Measurements from ENCODE around the gene RBBP9. TPM values are rescaled to one million over a fixed set of nuclear protein-coding genes. Genes with fewer than 3 reads are reported as not detected.

The RBBP9 gene
- total RNA-seq, 1 experiment from 2014 or later, result 6.8 TPM

DNA sequence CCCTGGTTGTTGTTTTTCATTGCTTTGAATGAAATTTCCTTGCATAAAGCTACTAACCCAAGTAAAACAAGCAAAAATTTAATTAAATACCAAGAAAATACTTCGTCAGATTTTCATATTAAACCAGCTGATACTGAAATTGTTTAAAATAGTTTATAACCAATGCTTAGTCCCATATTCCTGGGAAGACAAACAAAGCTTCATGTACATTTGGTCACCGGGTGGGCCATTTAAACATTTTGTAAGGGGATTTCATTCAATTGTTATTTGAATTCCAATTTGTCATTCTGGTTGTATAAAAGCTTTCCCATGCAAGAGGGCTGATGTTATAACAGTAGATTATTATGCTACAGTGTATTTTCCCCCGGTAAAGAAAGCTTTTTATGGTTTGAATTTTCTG lies 578 bp upstream of the RBBP9 start:
- TF ChIP-seq, protein P1, sequence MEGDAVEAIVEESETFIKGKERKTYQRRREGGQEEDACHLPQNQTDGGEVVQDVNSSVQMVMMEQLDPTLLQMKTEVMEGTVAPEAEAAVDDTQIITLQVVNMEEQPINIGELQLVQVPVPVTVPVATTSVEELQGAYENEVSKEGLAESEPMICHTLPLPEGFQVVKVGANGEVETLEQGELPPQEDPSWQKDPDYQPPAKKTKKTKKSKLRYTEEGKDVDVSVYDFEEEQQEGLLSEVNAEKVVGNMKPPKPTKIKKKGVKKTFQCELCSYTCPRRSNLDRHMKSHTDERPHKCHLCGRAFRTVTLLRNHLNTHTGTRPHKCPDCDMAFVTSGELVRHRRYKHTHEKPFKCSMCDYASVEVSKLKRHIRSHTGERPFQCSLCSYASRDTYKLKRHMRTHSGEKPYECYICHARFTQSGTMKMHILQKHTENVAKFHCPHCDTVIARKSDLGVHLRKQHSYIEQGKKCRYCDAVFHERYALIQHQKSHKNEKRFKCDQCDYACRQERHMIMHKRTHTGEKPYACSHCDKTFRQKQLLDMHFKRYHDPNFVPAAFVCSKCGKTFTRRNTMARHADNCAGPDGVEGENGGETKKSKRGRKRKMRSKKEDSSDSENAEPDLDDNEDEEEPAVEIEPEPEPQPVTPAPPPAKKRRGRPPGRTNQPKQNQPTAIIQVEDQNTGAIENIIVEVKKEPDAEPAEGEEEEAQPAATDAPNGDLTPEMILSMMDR (IDR thresholded peaks at IDR 0.05; ENCODE audit: unreplicated experiment), result no peak
- no peaks in the 10 kb centered on the region for H3K36me3 Mint-ChIP-seq (ENCODE audit: insufficient read depth, unreplicated experiment)
- H3K4me1 Mint-ChIP-seq (ENCODE audit: insufficient read depth, unreplicated experiment), result no peaks in the 10 kb centered on the region
- H3K4me3 Mint-ChIP-seq (ENCODE audit: unreplicated experiment), result peak overlapping the region; percentile 91
- ChIA-PET CTCF (interaction anchor here (0.6 to 4.5 kb wide), 7 partner anchors 10 to 1429 kb away, joined by 3 to 37 read pairs (median 3); partner anchors contain the start of gene SEC23B), POLR2A (interaction anchor here (0.5 to 4.8 kb wide), 20 partner anchors 10 to 1478 kb away, joined by 3 to 283 read pairs (median 4); partner anchors contain the start of genes DZANK1, MGME1, POLR3F and SEC23B)
- H3K9me3 Mint-ChIP-seq (ENCODE audit: unreplicated experiment), result no peaks in the 10 kb centered on the region
- no peaks in the 10 kb centered on the region for H3K27me3 Mint-ChIP-seq (ENCODE audit: insufficient read depth, unreplicated experiment)
- BruUV-seq (replicated peaks), result no TSS peak
- no peak for DNase-seq (ENCODE audit: unreplicated experiment)
- H3K27ac Mint-ChIP-seq (ENCODE audit: low read depth, unreplicated experiment), result no peak overlapping the region
- intact Hi-C loops (cut with micrococcal nuclease), result no loop called here

DNA sequence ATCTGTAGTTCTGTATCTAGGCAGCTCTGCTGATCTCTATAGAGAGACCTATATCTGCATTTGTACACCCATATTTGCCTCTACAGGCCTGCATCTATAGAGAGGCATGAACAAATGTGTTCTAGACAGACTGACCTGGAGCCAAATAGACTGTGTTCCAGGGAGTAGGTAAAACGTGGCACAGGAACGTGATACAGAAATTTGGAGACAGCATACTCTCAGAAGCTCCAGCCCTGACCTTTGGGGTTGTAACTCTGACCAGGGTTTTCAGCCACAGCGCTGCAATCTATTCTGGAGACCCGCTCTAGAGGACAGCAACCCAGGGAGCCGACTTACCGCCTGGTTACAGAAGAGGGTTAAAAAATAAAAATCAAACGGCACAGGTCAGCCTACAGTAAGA lies 983 bp downstream of the RBBP9 start:
- H3K27me3 Mint-ChIP-seq (ENCODE audit: insufficient read depth, unreplicated experiment), result no peaks in the 10 kb centered on the region
- intact Hi-C loops (cut with micrococcal nuclease), result loop anchor here (1.0 kb wide), 1 partner anchor 29 kb away; the partner anchor contains the start of genes DZANK1 and POLR3F
- BruUV-seq (replicated peaks), result no TSS peak
- peak overlapping the region; percentile 91 for H3K4me3 Mint-ChIP-seq (ENCODE audit: unreplicated experiment)
- H3K27ac Mint-ChIP-seq (ENCODE audit: low read depth, unreplicated experiment), result peak overlapping the region; percentile 87
- peak; percentile 34 for DNase-seq (ENCODE audit: unreplicated experiment)
- H3K9me3 Mint-ChIP-seq (ENCODE audit: unreplicated experiment), result no peaks in the 10 kb centered on the region
- H3K4me1 Mint-ChIP-seq (ENCODE audit: insufficient read depth, unreplicated experiment), result no peaks in the 10 kb centered on the region
- TF ChIP-seq, protein P1 (IDR thresholded peaks at IDR 0.05; ENCODE audit: unreplicated experiment), result no peak
- POLR2A ChIA-PET, result interaction anchor here (0.6 to 4.8 kb wide), 17 partner anchors 9 to 1480 kb away, joined by 3 to 283 read pairs (median 7); partner anchors contain the start of genes DZANK1, MGME1, POLR3F and SEC23B
- CTCF ChIA-PET, result interaction anchor here (0.6 to 4.5 kb wide), 7 partner anchors 11 to 1735 kb away, joined by 3 to 37 read pairs (median 4); partner anchors contain the start of genes DZANK1, POLR3F and SEC23B
- H3K36me3 Mint-ChIP-seq (ENCODE audit: insufficient read depth, unreplicated experiment), result peaks cover 13% of the 10 kb centered on the region

DNA sequence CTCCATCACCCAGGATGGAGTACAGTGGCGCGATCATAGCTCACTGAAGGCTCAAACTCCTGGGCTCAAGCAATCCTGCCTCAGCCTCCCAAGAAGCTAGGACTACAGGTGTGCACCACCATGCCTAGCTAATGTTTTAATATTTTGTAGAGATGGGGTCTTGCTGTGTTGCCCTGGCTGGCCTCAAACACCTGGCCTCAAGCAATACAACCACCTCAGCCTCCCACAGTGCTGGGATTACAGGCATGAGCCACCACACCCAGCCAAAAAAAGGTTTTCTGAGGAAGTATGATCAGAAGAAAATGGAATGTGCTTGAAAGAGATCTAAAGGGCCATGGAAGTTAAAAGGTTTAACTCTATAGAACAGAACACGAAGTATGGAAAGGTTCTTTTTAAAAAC lies 8.7 kb downstream of the RBBP9 start:
- Mint-ChIP-seq H3K4me1 (ENCODE audit: insufficient read depth, unreplicated experiment) (no peaks in the 10 kb centered on the region), H3K9me3 (ENCODE audit: unreplicated experiment) (no peaks in the 10 kb centered on the region), H3K36me3 (ENCODE audit: insufficient read depth, unreplicated experiment) (peaks cover 59% of the 10 kb centered on the region), H3K27me3 (ENCODE audit: insufficient read depth, unreplicated experiment) (no peaks in the 10 kb centered on the region), H3K4me3 (ENCODE audit: unreplicated experiment) (no peak overlapping the region), H3K27ac (ENCODE audit: low read depth, unreplicated experiment) (no peak overlapping the region)
- POLR2A ChIA-PET, result interaction anchor here (3.7 to 5.6 kb wide), 2 partner anchors 9 to 19 kb away, joined by 14 to 30 read pairs; partner anchors contain the start of genes RBBP9 and SEC23B
- CTCF ChIA-PET, result interaction anchor here (0.6 to 1.0 kb wide), 2 partner anchors 25 to 483 kb away, joined by 3 to 5 read pairs; no protein-coding TSS in a partner anchor
- TF ChIP-seq, protein P1 (IDR thresholded peaks at IDR 0.05; ENCODE audit: unreplicated experiment), result no peak
- BruUV-seq (replicated peaks), result no TSS peak
- intact Hi-C loops (cut with micrococcal nuclease), result no loop called here
- DNase-seq (ENCODE audit: unreplicated experiment), result no peak

DNA sequence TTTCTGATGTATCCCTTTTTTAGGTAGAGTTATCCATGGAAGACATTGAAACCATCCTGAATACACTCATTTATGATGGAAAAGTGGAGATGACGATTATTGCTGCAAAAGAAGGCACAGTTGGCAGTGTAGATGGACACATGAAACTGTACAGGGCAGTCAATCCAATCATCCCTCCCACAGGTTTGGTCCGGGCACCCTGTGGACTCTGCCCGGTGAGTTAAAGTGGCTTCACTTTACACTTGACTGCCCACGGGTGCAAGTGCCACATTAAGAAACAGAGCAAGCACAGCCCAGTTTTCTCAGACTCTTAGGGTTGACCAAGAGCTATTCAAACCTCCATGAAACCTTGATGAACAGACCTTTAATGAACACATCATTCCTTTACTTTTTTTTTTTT lies 15.4 kb downstream of the RBBP9 start:
- Mint-ChIP-seq H3K27ac (ENCODE audit: low read depth, unreplicated experiment) (no peak overlapping the region), H3K4me1 (ENCODE audit: insufficient read depth, unreplicated experiment) (no peaks in the 10 kb centered on the region), H3K9me3 (ENCODE audit: unreplicated experiment) (no peaks in the 10 kb centered on the region), H3K4me3 (ENCODE audit: unreplicated experiment) (no peak overlapping the region), H3K36me3 (ENCODE audit: insufficient read depth, unreplicated experiment) (peaks cover 85% of the 10 kb centered on the region), H3K27me3 (ENCODE audit: insufficient read depth, unreplicated experiment) (no peaks in the 10 kb centered on the region)
- DNase-seq (ENCODE audit: unreplicated experiment), result no peak
- no TSS peak for BruUV-seq (replicated peaks)
- intact Hi-C loops (cut with micrococcal nuclease), result no loop called here
- TF ChIP-seq, protein P1 (IDR thresholded peaks at IDR 0.05; ENCODE audit: unreplicated experiment), result no peak
- POLR2A ChIA-PET, result interaction anchor here (1.2 to 2.2 kb wide), 2 partner anchors 14 to 25 kb away, joined by 3 to 11 read pairs; partner anchors contain the start of genes DZANK1 and POLR3F
- CTCF ChIA-PET, result interaction anchor here (0.8 kb wide), 1 partner anchor 12 kb away, joined by 5 read pairs; no protein-coding TSS in a partner anchor
